Breast epithelium (tissue), 4 donors: ENCODE data around the gene TRPM8. TPM values are rescaled to one million over a fixed set of nuclear protein-coding genes. Genes with fewer than 3 reads are reported as not detected.

Experiments used
- DNase-seq, 2 donors: peaks; one replicate each; pipeline ENCODE4 v3.0.0-alpha.2; 2019; ENCODE audit warnings: low spot score in 2 of 2
- H3K27ac ChIP-seq, 2 donors: fragments of 200-600 bp; sonication (generic) in 1 of 2; one replicate each; pipeline ENCODE4 v1.5.1; 2016 to 2019; ENCODE audit warnings: mild to moderate bottlenecking in 1 of 2
- H3K27me3 ChIP-seq, 2 donors: fragments of 200-600 bp; sonication (generic) in 1 of 2; one replicate each; pipeline versions ENCODE4 v1.5.1 to v1.6.0; 2017 to 2019; ENCODE audit warnings: control low read depth in 1 of 2, mild to moderate bottlenecking in 1 of 2
- H3K36me3 ChIP-seq: fragments of 200-600 bp; one replicate; pipeline ENCODE4 v1.5.1; 2019
- H3K4me1 ChIP-seq, 2 donors: fragments of 200-600 bp; sonication (generic); one replicate each; pipeline ENCODE4 v1.5.1; 2016 to 2019; ENCODE audit warnings: control low read depth in 1 of 2
- H3K4me3 ChIP-seq, 3 donors: fragments of 200-600 bp; sonication (generic); 1 replicate in 2 of 3; 2 replicates in 1 of 3; pipeline ENCODE4 v1.5.1; 2016 to 2019; ENCODE audit warnings: mild to moderate bottlenecking in 3 of 3, moderate library complexity in 2 of 3
- H3K9me3 ChIP-seq, 2 donors: fragments of 200-600 bp; sonication (generic) in 1 of 2; one replicate each; pipeline ENCODE4 v1.5.1; 2016 to 2019; ENCODE audit warnings: control low read depth in 1 of 2
- CTCF ChIP-seq, 3 donors: fragments of 450-650 bp; IDR thresholded peaks; one replicate each; pipeline ENCODE4 v1.5.1; 2016 to 2017; ENCODE audit warnings: antibody characterized with exemption in 3 of 3, mild to moderate bottlenecking in 3 of 3, moderate library complexity in 3 of 3
- POLR2A ChIP-seq: fragments of 450-650 bp; IDR thresholded peaks from one replicate; pipeline ENCODE4 v1.6.1; 2016; ENCODE audit warnings: antibody characterized with exemption, mild to moderate bottlenecking, moderate library complexity
- POLR2AphosphoS5 ChIP-seq, 3 donors: sonication (generic); formaldehyde crosslinking; IDR thresholded peaks; one replicate each; pipeline ENCODE4 v1.6.1; 2017; ENCODE audit warnings: antibody characterized with exemption in 3 of 3
- intact Hi-C: fragments of 100-400 bp; cut with DNase I; formaldehyde crosslinking; loops from one replicate; pipeline ENCODE4 v1.15.1; 2023; ENCODE audit warnings: low total_unique reads
- total RNA-seq, 3 donors: library from RNA; depleted of rRNA; stranded (reverse); fragments of >200 nt; gene quantifications; one replicate each; pipeline ENCODE4 v1.1.0, GENCODE V29; 2016

The TRPM8 gene
- total RNA-seq, 3 donors from 2014 or later, result not detected

DNA sequence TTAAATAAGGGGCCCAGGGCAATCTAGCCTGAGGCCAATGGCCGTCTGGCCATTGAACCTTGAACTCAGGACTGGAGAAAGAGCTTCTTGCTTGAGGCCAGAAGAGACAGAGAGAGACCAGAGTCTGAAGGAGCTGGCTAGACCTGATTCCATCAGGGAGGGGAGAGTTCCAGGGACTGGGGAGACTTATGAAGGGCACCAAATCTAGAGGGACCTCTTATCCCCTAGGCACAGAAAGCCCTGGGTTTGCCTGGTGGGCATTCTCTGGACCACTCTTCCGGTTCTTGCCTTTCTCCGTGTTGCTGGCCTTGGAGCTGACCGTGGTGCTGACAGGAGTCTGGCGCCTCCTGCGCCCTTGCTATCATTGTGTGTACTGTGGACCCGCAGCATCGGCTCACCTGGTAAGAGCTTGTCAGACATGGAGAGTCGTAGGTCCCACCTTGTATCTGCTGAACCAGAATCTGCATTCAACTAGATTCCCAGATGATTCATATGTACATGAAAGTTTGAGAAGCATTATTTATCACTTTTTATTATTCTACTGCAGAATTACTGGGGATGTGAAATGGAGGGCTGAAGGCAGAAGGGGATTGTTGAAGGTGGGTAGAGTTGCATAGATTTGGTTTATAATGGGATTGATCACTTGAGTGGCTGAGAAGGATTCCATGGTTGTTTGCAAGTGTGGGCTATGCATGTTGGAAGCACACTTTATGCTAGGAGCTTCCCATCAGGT, 4.3 kb upstream of the TRPM8 start:
- Histone ChIP-seq H3K4me1 (no peaks in the 10 kb centered on the region), H3K9me3 (no peaks in the 10 kb centered on the region), H3K4me3 (no peak overlapping the region), H3K27me3 (peaks cover 0 to 4% of the 10 kb centered on the region in 2 donors), H3K27ac (no peak overlapping the region), H3K36me3 (no peaks in the 10 kb centered on the region)
- no peak for TF ChIP-seq POLR2AphosphoS5 (IDR thresholded peaks at IDR 0.05)
- no peak for TF ChIP-seq CTCF (IDR thresholded peaks at IDR 0.05)
- no peak for TF ChIP-seq POLR2A
- intact Hi-C loops, result no loop called here
- DNase-seq, result no peak

DNA sequence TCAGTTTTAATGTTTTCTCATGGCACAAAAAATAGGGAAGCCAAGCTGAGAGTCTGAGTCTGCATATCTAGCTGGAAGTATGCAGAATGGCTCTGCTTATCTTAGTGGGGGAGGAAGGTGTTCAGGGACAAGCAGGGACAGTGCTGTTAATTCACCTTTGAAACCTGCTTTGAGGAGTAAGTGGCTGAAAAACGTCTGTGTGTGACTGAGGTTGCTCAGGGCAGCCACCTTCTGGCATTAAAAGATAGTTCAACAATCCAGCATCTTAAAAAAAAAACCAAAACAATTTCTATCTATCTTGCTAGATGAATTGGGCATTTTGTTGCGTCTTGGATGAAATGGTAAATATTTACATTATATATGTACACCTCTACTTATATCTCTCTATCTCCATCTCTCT, 2.0 kb upstream of the TRPM8 start:
- DNase-seq, result no peak
- intact Hi-C loops, result no loop called here
- Histone ChIP-seq H3K9me3 (no peaks in the 10 kb centered on the region), H3K27ac (no peak overlapping the region), H3K36me3 (no peaks in the 10 kb centered on the region), H3K4me3 (no peak overlapping the region), H3K4me1 (no peaks in the 10 kb centered on the region), H3K27me3 (peaks cover 0 to 4% of the 10 kb centered on the region in 2 donors)
- no peak for TF ChIP-seq POLR2AphosphoS5 (IDR thresholded peaks at IDR 0.05)

GRCh38 chr2:233919319-233919718, 2.1 kb downstream of the TRPM8 start:
- intact Hi-C loops, result no loop called here
- Histone ChIP-seq H3K4me3 (no peak overlapping the region), H3K9me3 (no peaks in the 10 kb centered on the region), H3K36me3 (no peaks in the 10 kb centered on the region), H3K4me1 (no peaks in the 10 kb centered on the region), H3K27ac (no peak overlapping the region), H3K27me3 (peaks cover 0 to 4% of the 10 kb centered on the region in 2 donors)
- no peak for TF ChIP-seq POLR2A
- TF ChIP-seq POLR2AphosphoS5 (IDR thresholded peaks at IDR 0.05), result no peak
- TF ChIP-seq CTCF (IDR thresholded peaks at IDR 0.05), result no peak
- DNase-seq, result no peak

- intact Hi-C loops, result no loop called here
- peaks cover 0 to 4% of the 10 kb centered on the region in 2 donors for H3K27me3 ChIP-seq
- H3K27ac ChIP-seq, result no peak overlapping the region
- DNase-seq, result no peak
- H3K4me3 ChIP-seq, result no peak overlapping the region
- H3K9me3 ChIP-seq, result no peaks in the 10 kb centered on the region
- no peaks in the 10 kb centered on the region for H3K4me1 ChIP-seq
- TF ChIP-seq CTCF (IDR thresholded peaks at IDR 0.05) (no peak), POLR2AphosphoS5 (IDR thresholded peaks at IDR 0.05) (no peak), POLR2A (no peak)
- H3K36me3 ChIP-seq, result no peaks in the 10 kb centered on the region
Observed at GRCh38 chr2:233919938-233920337, 2.8 kb downstream of the TRPM8 start.

GRCh38 chr2:233922471-233922870, 5.3 kb downstream of the TRPM8 start:
- intact Hi-C loops, result no loop called here
- no peak for DNase-seq
- peaks cover 0 to 4% of the 10 kb centered on the region in 2 donors for H3K27me3 ChIP-seq
- no peak overlapping the region for H3K27ac ChIP-seq
- no peaks in the 10 kb centered on the region for H3K36me3 ChIP-seq
- no peak overlapping the region for H3K4me3 ChIP-seq
- H3K4me1 ChIP-seq, result no peaks in the 10 kb centered on the region
- TF ChIP-seq CTCF (IDR thresholded peaks at IDR 0.05), result no peak
- no peak for TF ChIP-seq POLR2AphosphoS5 (IDR thresholded peaks at IDR 0.05)
- no peak for TF ChIP-seq POLR2A
- H3K9me3 ChIP-seq, result no peaks in the 10 kb centered on the region
